GM21825 (cell line): ENCODE results near the gene SFMBT1.
A peak's percentile ranks its signal among the peaks of the same experiment; 100 is the strongest.

Experiments
- ATAC-seq: cut with Tn5 transposase; IDR thresholded peaks from one replicate; pipeline ENCODE4 v1.9.1; 2021; ENCODE audit warnings: mild to moderate bottlenecking, moderate library complexity; ENCODE audit not compliant: unreplicated experiment

Gene SFMBT1

DNA sequence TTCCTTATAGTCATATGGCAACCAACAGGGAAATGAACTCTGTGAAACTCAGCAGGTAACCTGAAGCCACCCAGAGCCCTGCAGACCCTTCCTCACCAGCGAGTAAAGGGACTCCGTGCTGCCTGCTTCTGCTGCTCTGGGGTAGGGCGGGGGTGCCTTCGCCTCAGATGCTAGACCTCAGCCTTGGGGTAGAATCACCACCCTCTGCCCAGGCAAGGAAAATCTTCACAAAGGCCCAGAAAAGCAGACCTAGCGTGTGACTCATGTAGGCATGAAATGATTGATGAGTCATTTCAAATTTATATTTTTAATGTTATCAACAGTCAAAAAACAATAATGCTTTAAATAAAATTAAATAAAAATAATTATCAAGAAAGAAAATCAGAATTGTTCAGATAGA, 155.1 kb downstream of the SFMBT1 start:
- no peak for ATAC-seq

DNA sequence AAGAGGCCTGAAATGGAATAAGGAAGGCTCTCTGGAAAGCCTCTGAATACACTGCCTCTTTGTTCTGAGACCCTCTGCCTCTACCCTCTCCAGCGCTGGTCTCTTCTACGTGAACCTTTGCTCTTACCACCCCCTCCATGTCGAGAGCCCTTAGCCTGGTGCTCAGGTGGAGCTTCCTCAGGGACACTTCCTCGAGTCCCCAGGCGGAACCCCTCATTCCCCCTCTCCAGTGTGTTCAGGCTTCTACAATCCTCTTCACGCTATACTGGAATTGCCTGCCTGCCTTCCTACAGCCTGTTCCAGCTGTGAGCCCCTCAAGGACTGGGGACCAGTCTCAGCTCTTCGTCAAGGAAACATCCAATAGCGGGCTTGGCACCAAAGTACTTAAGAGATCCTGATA, 156.0 kb downstream of the SFMBT1 start:
- ATAC-seq, result no peak

DNA sequence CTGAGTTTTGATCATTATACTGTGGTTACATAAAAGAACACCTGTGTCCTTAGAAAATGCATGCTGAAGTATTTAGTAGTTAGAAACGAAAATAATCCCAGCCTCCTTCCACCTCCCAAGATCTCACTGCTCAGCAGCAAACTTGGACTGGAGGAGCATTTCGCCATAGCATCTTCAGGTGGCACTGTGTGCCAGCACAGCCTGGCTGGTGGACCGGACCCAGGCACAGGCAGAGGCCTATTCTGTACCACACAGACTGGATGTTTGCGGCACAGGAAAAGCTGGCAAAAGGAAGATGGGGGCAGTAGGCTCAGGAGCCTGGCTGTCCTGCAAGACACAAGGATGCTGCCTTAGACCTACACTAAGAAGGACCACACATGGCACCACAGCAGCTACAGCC, 158.7 kb downstream of the SFMBT1 start:
- no peak for ATAC-seq

DNA sequence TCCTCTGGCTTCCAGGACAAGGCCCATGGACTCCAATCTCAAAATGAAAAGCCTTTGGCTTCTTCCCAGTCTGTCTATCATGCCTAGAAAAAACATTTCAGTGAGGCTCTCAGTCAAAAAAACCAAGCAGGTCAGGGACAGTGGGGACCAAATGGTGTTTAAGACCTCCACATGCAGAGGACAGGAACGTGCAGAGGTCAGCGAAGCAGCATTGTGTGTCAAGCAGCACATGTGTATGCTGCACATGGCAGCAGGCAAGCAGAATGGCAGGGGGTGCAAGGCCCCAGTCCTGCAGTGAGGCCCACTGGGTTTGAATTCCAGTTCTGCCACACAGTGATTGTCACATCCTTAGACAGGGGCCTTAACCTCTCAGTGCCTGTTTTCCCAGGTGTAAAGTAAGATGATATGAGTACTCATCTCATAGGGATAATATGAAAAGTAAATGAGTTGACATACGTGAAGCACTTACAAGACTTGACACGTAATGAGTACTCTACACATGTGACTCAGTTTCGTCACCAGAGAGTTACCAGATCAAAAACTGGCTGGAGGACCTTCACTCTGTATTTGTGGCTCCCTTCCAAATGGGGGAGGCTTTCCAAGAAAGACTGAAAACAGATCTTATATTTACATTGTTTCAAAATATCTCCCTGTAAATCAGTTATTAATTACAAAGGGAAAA, 159.7 kb downstream of the SFMBT1 start:
- no peak for ATAC-seq

DNA sequence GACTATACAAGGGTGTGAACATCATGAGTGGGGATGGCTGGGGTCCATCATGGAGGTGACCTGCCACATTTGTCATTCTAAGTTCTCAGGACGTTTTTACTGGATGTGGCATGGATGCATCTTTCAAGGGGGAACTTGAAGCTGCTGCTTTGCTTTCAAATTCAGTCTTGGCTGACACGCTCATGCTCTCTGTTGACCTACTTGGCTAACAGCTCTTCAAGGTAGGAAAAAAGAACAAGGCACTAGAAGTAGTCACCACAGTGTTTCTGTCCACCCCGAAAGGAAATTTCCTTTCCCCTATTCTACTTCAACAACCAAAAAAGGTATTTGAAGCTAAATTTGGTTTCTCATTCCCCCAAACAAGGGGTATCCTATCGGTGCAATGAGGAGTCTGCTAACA, 163.5 kb downstream of the SFMBT1 start:
- ATAC-seq, result no peak

DNA sequence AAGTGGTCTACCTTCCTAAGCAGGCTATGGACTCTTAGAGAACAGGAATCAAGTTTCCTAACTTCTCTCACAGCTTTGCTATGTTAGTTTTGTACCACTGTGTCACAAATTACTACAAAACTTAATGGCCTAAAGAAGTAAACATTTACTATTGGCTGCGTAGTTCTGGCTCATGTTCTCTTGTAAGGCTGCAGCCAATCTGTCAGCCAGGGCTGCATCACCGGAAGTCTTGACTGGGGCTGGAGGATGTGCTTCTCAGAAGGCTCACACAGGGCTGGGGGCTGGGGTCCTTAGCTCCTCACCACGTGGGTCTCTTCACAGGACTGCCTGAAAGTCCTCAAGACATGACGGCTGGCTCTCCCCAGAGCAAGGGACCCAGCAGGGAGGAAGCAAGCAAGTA, 164.0 kb downstream of the SFMBT1 start:
- ATAC-seq, result no peak

DNA sequence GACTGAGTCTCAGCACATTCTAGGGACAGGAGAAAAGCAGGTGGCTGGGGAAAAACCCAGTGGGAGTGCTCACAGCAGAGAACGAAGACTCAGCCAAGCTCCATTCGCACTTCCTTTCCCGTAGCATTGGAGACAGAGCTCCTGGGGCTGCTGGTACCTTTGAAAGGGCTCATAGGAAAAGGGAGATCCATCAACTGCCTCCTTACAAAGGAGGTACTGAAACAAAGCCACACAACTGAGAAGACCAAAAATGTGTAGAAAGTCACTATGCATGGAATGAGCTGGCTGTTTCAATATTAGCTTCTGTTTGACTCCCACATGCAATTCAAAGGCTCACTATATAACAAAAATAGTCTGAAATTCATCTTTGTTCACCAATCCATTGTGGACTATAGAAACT, 165.4 kb downstream of the SFMBT1 start:
- peak; percentile 48 for ATAC-seq

DNA sequence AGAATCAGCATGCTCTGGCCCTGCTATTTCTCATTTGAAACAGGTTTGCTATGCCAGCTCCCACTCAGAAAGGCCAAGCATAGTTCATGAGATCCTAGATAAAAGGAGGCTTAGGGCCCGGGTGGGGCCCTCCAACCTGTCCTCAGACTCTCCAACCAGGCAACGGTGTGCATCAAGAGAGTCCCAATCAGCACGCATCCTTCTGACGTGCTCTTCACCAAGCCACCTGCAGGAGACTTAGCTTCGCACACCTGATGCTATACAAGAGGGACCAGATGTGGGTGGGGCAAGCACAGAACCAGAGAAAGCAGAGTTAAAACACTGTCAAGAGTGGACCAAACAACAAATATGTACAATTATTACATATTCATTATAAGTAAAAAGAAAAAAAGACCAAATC, 165.8 kb downstream of the SFMBT1 start:
- no peak for ATAC-seq

DNA sequence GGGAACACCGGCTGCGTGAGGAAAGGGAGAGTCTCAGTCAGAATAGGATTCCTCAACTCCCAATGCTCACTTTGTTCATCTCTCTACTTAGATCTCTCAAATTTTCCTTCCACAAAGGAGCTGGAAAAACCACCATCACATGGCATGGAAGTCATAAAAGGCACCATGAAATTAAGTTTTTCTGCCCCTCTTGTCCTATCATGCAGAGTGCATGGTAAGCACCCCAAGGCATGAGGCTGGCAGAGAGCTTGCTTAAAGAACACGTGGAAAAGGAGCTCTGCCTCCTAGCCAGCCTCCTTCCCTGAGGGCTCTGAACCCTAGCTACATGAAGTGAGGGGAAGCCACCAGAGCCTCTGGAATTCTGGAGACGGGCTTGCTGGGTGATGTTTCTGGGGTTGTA, 166.3 kb downstream of the SFMBT1 start:
- ATAC-seq, result no peak

DNA sequence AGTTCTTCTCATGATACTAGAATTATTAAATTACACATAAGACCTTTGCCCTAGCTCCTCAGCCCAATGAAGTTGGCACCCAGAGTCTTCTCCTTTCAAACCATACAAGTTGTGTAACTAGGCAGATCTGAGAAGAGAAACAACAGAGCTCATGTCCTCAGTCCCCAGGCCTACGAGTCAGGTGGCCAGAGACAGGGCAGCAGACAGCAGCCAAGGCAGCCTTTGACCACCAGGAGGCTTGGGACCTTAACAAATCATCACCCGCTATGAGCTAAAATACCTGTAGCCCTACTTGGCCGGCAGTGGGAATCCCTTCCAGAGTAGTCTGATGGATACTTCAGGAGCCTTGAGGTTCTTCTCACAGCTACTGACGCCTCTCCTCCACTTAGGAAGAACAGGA, 166.8 kb downstream of the SFMBT1 start:
- ATAC-seq, result no peak

DNA sequence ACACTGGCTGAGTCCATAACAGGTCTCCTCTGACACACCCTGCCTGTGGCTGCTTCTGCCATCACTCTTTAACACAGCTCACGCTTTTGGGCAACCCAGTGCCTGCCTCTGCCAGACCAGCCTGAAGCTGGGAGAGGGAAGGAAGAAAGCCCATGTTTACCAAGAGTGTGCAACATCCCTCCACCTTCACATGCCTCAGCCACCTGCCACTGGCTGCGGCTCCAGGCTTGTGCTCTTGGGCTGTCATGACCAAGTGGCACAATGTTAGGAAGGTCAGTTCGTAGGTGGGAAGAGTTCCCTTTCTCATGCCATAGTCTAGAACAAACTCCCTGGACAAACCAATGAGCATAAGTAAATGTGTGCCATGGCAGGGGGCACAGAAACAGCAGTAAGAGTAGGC, 168.8 kb downstream of the SFMBT1 start:
- ATAC-seq, result no peak

DNA sequence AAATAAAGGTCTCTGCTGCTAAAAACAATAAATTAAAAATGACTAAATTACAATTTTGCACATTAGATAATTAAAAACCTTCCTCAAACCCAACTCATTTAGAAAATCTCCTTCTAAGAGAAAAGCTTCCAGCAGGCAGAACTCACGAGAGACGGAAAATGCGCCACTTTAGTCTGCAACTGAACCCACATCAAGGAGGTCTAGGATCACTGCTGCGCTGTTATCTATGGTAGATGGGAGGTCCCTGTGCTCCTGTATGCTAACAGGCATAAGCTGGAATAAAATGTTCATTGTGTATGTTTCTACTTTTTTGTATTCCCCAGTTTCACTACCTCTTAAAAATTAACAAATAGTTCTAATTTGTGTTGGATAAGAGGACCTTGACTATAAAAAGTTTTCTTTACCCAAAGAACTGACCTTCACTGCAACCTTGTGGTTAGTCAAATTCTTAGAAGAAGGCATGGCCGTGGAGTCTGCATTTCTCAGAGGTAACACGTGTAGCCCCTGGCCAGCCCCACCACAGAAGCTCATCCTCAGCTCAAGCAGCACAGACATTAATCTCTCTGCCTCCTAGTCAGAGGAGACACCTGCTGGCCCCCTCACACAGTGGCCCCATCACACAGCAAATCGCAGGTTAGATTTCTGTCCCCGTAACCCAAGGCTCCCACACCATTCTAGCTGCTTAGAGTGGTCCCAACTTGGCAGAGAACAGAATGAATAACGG, 170.8 kb downstream of the SFMBT1 start:
- ATAC-seq, result no peak

DNA sequence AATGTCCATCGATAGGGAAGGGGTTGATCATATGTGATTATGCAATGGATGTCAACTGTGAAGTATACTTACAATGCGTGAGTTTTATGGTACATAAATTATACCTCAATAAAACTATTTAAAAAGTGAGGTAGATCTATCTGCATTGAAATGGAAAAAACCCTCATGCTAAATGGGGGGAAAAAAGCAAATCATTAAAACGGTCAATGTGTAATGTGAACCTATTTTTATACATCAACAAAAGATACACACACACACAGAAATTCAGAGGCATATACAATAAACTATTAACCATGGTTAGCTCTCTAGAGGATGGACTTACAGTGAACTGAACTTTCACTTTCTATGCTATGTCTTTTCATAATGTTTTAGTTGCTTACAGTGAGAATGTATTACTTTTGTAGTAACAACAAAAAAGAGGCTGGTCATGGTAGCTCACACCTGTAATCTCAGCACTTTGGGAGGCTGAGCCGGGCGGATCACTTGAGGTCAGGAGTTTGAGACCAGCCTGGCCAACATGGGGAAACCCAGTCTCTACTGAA, 171.6 kb downstream of the SFMBT1 start:
- ATAC-seq, result no peak

DNA sequence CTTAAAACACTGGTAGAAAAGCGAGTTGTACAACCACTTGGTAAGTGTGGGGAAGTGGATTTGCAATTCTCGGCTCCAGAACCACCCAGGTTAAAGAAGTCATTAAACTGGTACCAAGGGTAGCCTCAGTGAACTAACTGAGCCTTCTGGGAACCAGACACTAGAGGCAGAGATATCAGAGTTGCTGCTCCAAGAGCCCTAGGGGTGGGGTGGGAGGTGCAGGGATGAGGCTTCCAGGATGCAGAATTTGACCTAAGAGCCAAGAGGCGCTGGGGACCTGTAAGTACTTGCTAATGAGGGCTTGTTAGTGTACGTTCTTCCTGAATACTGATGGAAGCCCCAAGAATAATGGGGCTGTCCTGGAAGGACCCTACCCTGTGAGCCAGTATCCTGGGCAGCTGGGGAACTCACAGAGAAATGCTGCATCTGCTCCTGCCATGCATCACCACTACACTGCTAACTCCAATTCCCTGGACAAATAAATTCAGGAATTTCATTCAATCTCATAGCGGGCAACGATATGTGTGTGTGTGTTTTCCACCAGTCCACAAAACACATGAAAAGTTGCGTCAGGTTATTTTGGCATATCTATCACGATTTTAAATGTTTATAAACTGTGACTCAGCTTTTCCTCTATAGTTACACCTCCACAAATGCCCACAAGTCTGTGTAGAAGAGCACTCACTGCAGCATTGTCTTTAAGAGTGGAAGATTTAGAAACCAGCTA, 172.3 kb downstream of the SFMBT1 start:
- ATAC-seq, result no peak

DNA sequence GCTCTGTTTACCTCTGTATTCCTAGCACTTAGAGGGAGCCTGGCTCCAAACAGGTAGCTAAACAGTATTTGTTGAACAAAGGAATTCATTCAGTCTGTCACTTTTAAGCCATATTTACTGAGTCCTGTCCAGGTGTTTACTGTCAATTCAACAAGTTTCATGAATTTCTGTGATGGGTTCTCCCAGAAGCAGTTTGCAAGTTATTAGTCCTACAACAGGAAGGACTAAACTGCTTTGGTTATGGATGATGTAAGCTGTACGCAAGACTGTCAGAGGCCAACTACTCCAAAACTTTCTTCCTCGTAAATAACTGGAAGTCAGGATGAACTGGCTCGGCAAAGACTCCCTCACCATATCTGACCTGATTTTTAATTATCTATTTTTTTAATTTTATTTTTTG, 173.6 kb downstream of the SFMBT1 start:
- no peak for ATAC-seq

DNA sequence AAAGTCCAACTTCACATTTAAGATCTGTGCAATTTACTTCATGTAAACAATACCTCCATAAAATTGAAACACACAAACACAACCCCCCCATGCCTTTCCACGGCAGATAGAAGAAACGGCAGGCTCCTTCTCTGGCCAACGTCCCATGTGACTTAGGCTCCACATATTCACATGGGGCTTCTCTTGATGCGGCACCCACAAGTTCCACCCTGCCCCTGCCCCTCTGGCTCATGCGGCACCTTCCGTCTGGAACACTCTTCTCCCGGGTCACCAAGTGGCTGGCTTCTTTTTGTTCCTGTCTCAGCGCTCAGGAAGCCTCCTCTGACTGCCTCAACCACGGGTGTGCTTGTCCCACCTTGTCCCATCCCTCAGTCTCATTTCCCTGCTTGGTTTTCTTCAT, 174.1 kb downstream of the SFMBT1 start:
- no peak for ATAC-seq

DNA sequence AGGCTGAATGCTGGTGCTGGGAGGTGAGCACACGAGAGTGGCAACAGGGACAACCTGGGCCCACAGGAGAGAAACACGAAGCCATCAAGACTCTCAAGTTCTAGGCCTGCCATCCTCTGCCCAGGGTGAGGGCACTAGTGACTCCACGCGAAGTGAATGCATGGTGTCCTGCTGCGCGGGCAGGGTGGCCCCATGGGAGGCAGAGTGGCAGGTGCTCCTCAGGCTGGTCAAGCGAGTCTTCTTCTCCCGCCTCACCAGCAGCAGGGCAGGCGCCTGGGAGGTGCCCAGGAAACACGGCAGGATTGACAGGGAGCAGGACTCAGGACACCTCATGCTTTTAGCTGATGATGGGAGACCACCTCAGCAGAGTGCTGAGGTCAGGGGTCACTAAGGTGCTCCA, 175.4 kb downstream of the SFMBT1 start:
- no peak for ATAC-seq

DNA sequence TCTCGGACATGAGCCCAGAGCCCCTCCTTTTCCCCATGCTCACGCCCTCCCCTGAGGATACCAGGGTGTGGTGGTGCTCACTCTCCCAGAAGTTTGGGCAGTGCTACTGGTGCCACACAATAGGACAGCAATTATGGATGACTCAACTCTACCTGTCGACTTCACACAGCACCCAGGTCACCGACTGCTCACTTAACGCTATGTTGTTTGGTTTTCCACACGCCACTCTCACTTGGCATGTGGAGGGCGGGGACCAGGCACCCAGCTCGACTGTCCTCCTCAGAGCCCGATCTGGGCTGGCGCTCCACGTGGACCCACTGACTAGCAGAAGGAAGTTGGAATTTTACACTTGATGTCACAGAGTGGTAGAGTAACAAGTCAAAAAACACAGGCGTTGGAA, 179.4 kb downstream of the SFMBT1 start:
- no peak for ATAC-seq

DNA sequence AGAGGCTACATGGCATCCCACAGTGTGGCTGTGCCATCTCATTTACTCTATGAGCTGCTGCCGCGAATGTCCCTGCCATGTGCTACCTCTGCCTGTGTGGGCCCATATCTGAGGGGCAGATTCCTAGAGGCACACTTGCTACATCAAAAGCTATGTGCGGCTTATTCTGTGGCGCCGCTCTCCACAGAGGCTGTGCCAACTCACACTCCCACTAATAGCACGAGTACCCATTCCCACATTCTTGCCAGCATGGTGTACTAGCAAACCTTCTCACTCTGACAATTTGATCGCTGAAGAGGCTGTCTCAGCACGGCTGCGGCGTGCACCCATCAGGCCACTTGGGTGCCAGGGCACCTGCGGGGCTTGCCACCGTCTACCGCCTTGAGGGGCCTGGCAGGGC, 179.9 kb downstream of the SFMBT1 start:
- ATAC-seq, result no peak

DNA sequence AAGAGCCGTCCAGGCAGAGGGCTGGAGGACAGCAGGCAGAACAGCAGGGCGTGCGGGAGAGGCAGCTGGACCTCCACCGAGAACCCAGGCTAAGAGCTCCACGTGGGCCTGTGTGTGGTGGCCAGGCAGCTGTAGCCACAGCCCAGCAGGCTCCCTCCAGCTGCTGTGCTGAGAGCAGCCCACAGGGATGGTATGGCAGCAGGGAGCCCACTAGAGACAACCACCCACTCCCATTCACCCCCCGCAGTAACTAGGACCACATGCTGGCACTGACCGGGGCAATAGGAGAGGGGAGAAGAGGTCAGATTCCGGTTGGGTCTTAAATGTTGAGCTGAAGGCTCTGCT, 185.5 kb downstream of the SFMBT1 start:
- ATAC-seq, result no peak

DNA sequence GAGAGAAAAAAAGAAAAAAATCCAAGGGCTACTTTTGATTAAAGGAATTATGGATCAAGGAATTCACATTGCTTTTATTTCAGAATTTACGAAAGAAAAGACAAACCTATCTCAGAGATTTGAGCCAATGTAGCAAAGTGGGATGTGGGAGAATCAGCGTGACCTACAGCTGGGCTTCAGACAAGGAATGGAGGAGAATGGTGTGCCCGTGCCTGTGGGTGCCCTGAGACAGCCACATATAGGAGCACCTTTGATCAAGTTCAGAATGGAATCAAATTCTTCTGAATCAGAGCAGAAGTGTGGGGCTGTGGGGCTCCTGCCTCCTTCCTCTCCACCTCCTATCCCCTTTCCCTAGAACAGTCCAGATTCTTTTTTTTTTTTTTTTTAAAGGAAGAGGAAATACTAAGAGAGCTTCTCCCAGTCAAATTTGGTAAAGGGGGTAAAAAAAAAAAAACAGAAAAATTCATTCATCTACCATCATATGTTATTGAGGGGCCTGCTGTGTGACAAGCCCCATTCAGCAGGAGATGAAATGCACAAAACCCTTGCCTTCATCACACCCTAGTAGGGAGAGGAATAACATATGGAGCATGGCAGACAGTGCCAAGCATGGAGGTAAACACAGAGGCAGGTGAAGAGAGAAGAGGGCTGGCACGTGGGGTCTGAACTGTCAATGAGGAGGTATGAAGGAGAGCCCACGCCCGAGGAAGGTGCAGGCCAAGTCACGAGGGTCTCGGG, 186.0 kb downstream of the SFMBT1 start:
- ATAC-seq, result no peak
